K562 (cell line): ENCODE results near the gene YPEL2. TPM values are rescaled to one million over a fixed set of nuclear protein-coding genes. Genes with fewer than 3 reads are reported as not detected.

ENCODE experiments used
- ATAC-seq: fragments of 200-7000 bp; cut with Tn5 transposase; 3 replicates; pipeline ENCODE4 v1.9.1; 2020; ENCODE audit warnings: moderate library complexity
- BruUV-seq: library from RNA; stranded (reverse); fragments of 400-500 nt; replicated peaks from 2 replicates; lab custom pipeline; 2021; lab: Mats Ljungman, UMichigan
- CTCF ChIA-PET: fragments of 300-600 bp; formaldehyde crosslinking; extraction: SDS; loops from one replicate; lab custom pipeline; 2021; ENCODE audit warnings: low intra/inter-chr PET ratio; lab: Yijun Ruan, JAX
- POLR2A ChIA-PET: fragments of 300-600, 350-650 bp; sonication (Branson Sonifier 250); formaldehyde crosslinking; extraction: SDS; loops from one replicate; lab custom pipeline; 2021; ENCODE audit warnings: antibody characterized with exemption, inconsistent platforms; lab: Yijun Ruan, JAX
- DNase-seq, 4 experiments: peaks; one replicate each; pipeline versions ENCODE4 v3.0.0 to v3.0.0-alpha.2; 2011 to 2018; ENCODE audit warnings: low spot score in 3 of 4, mixed read lengths in 3 of 4; ENCODE audit errors: extremely low read depth in 1 of 4
- FAIRE-seq: peaks from 2 replicates; lab custom pipeline; 2011; peaks lifted over from hg19 to GRCh38; lab: Jason Lieb, UNC
- H2AFZ ChIP-seq: 2 replicates; pipeline ENCODE4 v1.6.0; 2011; ENCODE audit warnings: low read depth, low read length, control low read depth, inconsistent platforms
- H3K27ac ChIP-seq: fragments of 200-600 bp; 3 replicates; pipeline ENCODE4 v1.8.0; 2011; ENCODE audit warnings: low read depth, mild to moderate bottlenecking, control low read depth, inconsistent platforms, low read length, moderate library complexity, mixed read lengths; ENCODE audit errors: extremely low read depth
- H3K27me3 ChIP-seq, 2 experiments: fragments of 300-600 bp in 1 of 2; 2 replicates in 1 of 2; 3 replicates in 1 of 2; pipeline versions ENCODE4 v1.6.0 to v1.8.0; 2011; ENCODE audit warnings: inconsistent platforms in 2 of 2, low read length in 2 of 2, mild to moderate bottlenecking in 1 of 2, mixed read lengths in 1 of 2, moderate library complexity in 1 of 2; ENCODE audit not compliant: control insufficient read depth in 2 of 2, insufficient read depth in 2 of 2
- H3K36me3 ChIP-seq: fragments of 300-600 bp; 3 replicates; pipeline ENCODE4 v1.8.0; 2011; ENCODE audit warnings: mild to moderate bottlenecking, low read length, inconsistent platforms; ENCODE audit not compliant: control insufficient read depth, insufficient read depth
- H3K4me1 ChIP-seq, 2 experiments: fragments of 200-600 bp in 1 of 2; replicated peaks in 1 of 2; 2 replicates in 1 of 2; 3 replicates in 1 of 2; pipeline versions ENCODE4 v1.5.1 to v1.8.0; 2011; ENCODE audit warnings: inconsistent platforms in 2 of 2, low read length in 2 of 2, mild to moderate bottlenecking in 1 of 2, mixed read lengths in 1 of 2, moderate library complexity in 1 of 2; ENCODE audit not compliant: control insufficient read depth in 2 of 2, insufficient read depth in 2 of 2
- H3K4me2 ChIP-seq: 2 replicates; pipeline ENCODE4 v1.6.1; 2011; ENCODE audit warnings: low read length, control low read depth, inconsistent platforms, mixed read lengths; ENCODE audit not compliant: insufficient read depth
- H3K4me3 ChIP-seq: fragments of 200-600 bp; sonication (generic), shearing (Covaris generic); 2 replicates; pipeline ENCODE4 v1.5.1; 2016; ENCODE audit warnings: control low read depth, inconsistent platforms
- H3K79me2 ChIP-seq: fragments of 200-600 bp; 3 replicates; pipeline ENCODE4 v1.8.0; 2011; ENCODE audit warnings: low read length, inconsistent platforms; ENCODE audit not compliant: control insufficient read depth, insufficient read depth
- H3K9ac ChIP-seq, 2 experiments: 2 replicates each; pipeline versions ENCODE4 v1.6.0 to v1.6.1; 2011; ENCODE audit warnings: low read depth in 2 of 2, low read length in 2 of 2, control low read depth in 1 of 2, inconsistent platforms in 1 of 2, mild to moderate bottlenecking in 1 of 2, mixed read lengths in 1 of 2; ENCODE audit not compliant: insufficient read depth in 1 of 2
- H3K9me1 ChIP-seq: one replicate; pipeline ENCODE4 v1.6.0; 2011; ENCODE audit warnings: inconsistent platforms, mild to moderate bottlenecking, low read length, moderate library complexity; ENCODE audit not compliant: control insufficient read depth, insufficient read depth
- H3K9me3 ChIP-seq: replicated peaks from 2 replicates; pipeline ENCODE4 v1.5.1; 2011; ENCODE audit warnings: low read depth, low read length, inconsistent platforms; ENCODE audit not compliant: control insufficient read depth, insufficient read depth
- H4K20me1 ChIP-seq: replicated peaks from 2 replicates; pipeline ENCODE4 v1.6.1; 2011; ENCODE audit warnings: low read length, inconsistent platforms, mixed read lengths; ENCODE audit not compliant: control insufficient read depth, insufficient read depth
- ARID1B ChIP-seq: fragments of 450-650 bp; IDR thresholded peaks from 2 replicates; pipeline ENCODE4 v1.6.1; 2016; ENCODE audit warnings: antibody characterized with exemption, mild to moderate bottlenecking, inconsistent platforms
- ETS2 ChIP-seq: IDR thresholded peaks from 2 replicates; pipeline ENCODE4 v1.6.1; 2016; ENCODE audit warnings: borderline replicate concordance, missing genetic modification characterization, mild to moderate bottlenecking, moderate library complexity, missing compliant biosample characterization; ENCODE audit not compliant: poor library complexity, severe bottlenecking
- FOSL1 ChIP-seq: fragments of 200-800 bp; sonication (Bioruptor generic); conservative IDR thresholded peaks from 2 replicates; pipeline ENCODE4 v1.6.1; 2016; ENCODE audit warnings: missing genetic modification characterization, missing compliant biosample characterization
- HOXB6 ChIP-seq: fragments of 250-450 bp; sonication (Bioruptor Pico); IDR thresholded peaks from 2 replicates; pipeline ENCODE4 v1.5.1; 2022; ENCODE audit warnings: mild to moderate bottlenecking, borderline replicate concordance
- MEF2D ChIP-seq: conservative IDR thresholded peaks from 2 replicates; pipeline ENCODE4 v1.6.1; 2016; ENCODE audit warnings: low read depth, missing genetic modification characterization, missing compliant biosample characterization
- NR2C2 ChIP-seq, 2 experiments: fragments of 200-800 bp in 1 of 2; sonication (Bioruptor generic) in 1 of 2; sonication (generic) in 1 of 2; formaldehyde crosslinking in 1 of 2; IDR thresholded peaks; 2 replicates each; pipeline versions ENCODE4 v1.6.1 to v1.8.0; 2016 to 2022; ENCODE audit warnings: mild to moderate bottlenecking in 1 of 2, missing compliant biosample characterization in 1 of 2, missing genetic modification characterization in 1 of 2, missing genetic modification reagents in 1 of 2
- TAF9B ChIP-seq: fragments of 450-650 bp; IDR thresholded peaks from 2 replicates; pipeline ENCODE4 v1.6.1; 2018; ENCODE audit warnings: mild to moderate bottlenecking; ENCODE audit not compliant: partially characterized antibody
- ZNF224 ChIP-seq: sonication (generic); formaldehyde crosslinking; IDR thresholded peaks from 2 replicates; pipeline ENCODE4 v1.8.0; 2022; ENCODE audit warnings: mild to moderate bottlenecking, missing genetic modification reagents
- ZNF445 ChIP-seq: fragments of 250-450 bp; sonication (Bioruptor Pico); IDR thresholded peaks from 2 replicates; pipeline ENCODE4 v1.4.0; 2020; ENCODE audit warnings: low read depth, mild to moderate bottlenecking, moderate library complexity
- WGBS: fragments of 100-300 bp; shearing (Covaris generic); methylation state at CpG from one replicate; pipeline ENCODE4 v1.1.6; 2016; ENCODE audit warnings: low coverage, mixed read lengths; ENCODE audit not compliant: insufficient coverage; ENCODE audit errors: missing lambda C conversion rate; 5-methylcytosine and 5-hydroxymethylcytosine counted together
- in situ Hi-C: fragments of 300-500 bp; cut with MboI; formaldehyde crosslinking; loops from 4 replicates; pipeline ENCODE4 v1.15.0; 2018; ENCODE audit warnings: inconsistent platforms, mixed read lengths
- intact Hi-C: fragments of 100-400 bp; cut with micrococcal nuclease; formaldehyde crosslinking; loops from 2 replicates; pipeline ENCODE4 v1.14.2; 2022
- polyA plus RNA-seq, 8 experiments: library from polyadenylated mRNA; depleted of rRNA in 4 of 8; stranded (reverse) in 5 of 8; unstranded in 3 of 8; fragments of >200 nt; fragmentation: Nextera tagmentation in 2 of 8; fragmentation: Illumina TruSeq in 1 of 8; extraction: Ambion mirVana in 2 of 8; extraction: Trizol in 1 of 8; gene quantifications; 2 replicates each; pipeline versions ENCODE4 v1.2.1 to v1.2.3, GENCODE V29; 2011 to 2014; ENCODE audit warnings: inconsistent platforms in 1 of 8, missing spikeins in 1 of 8
- total RNA-seq, 7 experiments: library from RNA; depleted of rRNA in 6 of 7; stranded (reverse); fragments of >200 nt in 6 of 7; fragmentation: Illumina TruSeq in 2 of 7; extraction: Trizol in 2 of 7; gene quantifications; 2 replicates each; pipeline versions ENCODE4 v1.2.1 to v1.2.3, GENCODE V29; 2011 to 2021; ENCODE audit warnings: low replicate concordance in 1 of 7
- TF ChIP-seq, protein P1 (sequence below): fragments of 450-650 bp; IDR thresholded peaks from 2 replicates; pipeline ENCODE4 v1.6.1; 2016; ENCODE audit warnings: mild to moderate bottlenecking, moderate library complexity

Gene YPEL2
- total and polyA plus RNA-seq, 9 of the 15 experiments (the other 6 are each of a cell fraction or from before 2014, with no cell fraction given): 0.11 to 2.4 (median 0.47) TPM

DNA sequence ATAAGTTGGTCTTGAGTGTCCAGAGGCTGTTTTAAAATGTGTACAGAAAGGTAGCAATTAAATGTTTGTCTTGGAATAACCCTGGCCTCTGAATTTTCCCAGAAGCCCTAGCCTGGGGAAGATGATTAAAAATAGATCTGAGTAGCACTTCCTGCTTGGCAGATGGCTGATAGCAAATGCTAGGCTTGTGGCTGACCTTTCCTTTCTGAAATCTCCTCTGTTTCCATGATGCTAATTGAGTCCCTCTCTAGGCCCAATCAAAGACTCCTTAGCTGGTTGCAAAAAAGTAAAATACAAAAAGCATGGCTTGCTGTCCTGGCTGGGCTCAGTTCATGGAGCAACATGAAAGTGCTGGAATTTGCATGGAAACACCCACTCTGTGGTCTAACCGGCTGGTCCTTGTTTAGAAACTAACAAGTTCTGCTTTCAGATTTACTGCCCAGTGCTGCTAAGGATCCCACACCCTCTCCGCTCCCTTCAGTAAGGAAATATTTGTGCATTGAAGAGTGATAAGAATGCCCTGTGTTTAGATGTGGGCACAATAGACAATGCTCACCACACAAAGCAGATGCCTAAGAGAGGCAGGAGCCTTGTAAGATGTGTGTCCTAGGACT, 40.8 kb downstream of the YPEL2 start:
- peak; percentile 46 for FAIRE-seq
- POLR2A ChIA-PET: no interaction called here
- H3K4me1 ChIP-seq: peaks cover 0 to 23% of the 10 kb centered on the region in 2 experiments; a peak in 4 of 5 replicates
- no peak; the same call in 2 of the 3 replicates for ATAC-seq
- in situ Hi-C loops (no loop called here), intact Hi-C loops (no loop called here)
- H3K9ac ChIP-seq: no peak overlapping the region
- CTCF ChIA-PET: no interaction called here
- H3K9me3 ChIP-seq: no peaks in the 10 kb centered on the region
- no peaks in the 10 kb centered on the region for H3K36me3 ChIP-seq
- no peak overlapping the region for H3K27ac ChIP-seq
- no peaks in the 10 kb centered on the region for H3K9me1 ChIP-seq
- peak overlapping the region; percentile 20; the same call in 1 of the 2 replicates for H2AFZ ChIP-seq
- H3K79me2 ChIP-seq: no peaks in the 10 kb centered on the region
- 50% methylated on average over 2 of the region's 2 CpGs for WGBS
- no peaks in the 10 kb centered on the region for H3K27me3 ChIP-seq
- H3K4me3 ChIP-seq: no peak overlapping the region
- no peaks in the 10 kb centered on the region for H4K20me1 ChIP-seq
- no peak overlapping the region for H3K4me2 ChIP-seq
- no TSS peak for BruUV-seq
- peak in 1 of 4 experiments; percentile 17 for DNase-seq
- no peak for TF ChIP-seq ZNF224
- TF ChIP-seq, protein P1, sequence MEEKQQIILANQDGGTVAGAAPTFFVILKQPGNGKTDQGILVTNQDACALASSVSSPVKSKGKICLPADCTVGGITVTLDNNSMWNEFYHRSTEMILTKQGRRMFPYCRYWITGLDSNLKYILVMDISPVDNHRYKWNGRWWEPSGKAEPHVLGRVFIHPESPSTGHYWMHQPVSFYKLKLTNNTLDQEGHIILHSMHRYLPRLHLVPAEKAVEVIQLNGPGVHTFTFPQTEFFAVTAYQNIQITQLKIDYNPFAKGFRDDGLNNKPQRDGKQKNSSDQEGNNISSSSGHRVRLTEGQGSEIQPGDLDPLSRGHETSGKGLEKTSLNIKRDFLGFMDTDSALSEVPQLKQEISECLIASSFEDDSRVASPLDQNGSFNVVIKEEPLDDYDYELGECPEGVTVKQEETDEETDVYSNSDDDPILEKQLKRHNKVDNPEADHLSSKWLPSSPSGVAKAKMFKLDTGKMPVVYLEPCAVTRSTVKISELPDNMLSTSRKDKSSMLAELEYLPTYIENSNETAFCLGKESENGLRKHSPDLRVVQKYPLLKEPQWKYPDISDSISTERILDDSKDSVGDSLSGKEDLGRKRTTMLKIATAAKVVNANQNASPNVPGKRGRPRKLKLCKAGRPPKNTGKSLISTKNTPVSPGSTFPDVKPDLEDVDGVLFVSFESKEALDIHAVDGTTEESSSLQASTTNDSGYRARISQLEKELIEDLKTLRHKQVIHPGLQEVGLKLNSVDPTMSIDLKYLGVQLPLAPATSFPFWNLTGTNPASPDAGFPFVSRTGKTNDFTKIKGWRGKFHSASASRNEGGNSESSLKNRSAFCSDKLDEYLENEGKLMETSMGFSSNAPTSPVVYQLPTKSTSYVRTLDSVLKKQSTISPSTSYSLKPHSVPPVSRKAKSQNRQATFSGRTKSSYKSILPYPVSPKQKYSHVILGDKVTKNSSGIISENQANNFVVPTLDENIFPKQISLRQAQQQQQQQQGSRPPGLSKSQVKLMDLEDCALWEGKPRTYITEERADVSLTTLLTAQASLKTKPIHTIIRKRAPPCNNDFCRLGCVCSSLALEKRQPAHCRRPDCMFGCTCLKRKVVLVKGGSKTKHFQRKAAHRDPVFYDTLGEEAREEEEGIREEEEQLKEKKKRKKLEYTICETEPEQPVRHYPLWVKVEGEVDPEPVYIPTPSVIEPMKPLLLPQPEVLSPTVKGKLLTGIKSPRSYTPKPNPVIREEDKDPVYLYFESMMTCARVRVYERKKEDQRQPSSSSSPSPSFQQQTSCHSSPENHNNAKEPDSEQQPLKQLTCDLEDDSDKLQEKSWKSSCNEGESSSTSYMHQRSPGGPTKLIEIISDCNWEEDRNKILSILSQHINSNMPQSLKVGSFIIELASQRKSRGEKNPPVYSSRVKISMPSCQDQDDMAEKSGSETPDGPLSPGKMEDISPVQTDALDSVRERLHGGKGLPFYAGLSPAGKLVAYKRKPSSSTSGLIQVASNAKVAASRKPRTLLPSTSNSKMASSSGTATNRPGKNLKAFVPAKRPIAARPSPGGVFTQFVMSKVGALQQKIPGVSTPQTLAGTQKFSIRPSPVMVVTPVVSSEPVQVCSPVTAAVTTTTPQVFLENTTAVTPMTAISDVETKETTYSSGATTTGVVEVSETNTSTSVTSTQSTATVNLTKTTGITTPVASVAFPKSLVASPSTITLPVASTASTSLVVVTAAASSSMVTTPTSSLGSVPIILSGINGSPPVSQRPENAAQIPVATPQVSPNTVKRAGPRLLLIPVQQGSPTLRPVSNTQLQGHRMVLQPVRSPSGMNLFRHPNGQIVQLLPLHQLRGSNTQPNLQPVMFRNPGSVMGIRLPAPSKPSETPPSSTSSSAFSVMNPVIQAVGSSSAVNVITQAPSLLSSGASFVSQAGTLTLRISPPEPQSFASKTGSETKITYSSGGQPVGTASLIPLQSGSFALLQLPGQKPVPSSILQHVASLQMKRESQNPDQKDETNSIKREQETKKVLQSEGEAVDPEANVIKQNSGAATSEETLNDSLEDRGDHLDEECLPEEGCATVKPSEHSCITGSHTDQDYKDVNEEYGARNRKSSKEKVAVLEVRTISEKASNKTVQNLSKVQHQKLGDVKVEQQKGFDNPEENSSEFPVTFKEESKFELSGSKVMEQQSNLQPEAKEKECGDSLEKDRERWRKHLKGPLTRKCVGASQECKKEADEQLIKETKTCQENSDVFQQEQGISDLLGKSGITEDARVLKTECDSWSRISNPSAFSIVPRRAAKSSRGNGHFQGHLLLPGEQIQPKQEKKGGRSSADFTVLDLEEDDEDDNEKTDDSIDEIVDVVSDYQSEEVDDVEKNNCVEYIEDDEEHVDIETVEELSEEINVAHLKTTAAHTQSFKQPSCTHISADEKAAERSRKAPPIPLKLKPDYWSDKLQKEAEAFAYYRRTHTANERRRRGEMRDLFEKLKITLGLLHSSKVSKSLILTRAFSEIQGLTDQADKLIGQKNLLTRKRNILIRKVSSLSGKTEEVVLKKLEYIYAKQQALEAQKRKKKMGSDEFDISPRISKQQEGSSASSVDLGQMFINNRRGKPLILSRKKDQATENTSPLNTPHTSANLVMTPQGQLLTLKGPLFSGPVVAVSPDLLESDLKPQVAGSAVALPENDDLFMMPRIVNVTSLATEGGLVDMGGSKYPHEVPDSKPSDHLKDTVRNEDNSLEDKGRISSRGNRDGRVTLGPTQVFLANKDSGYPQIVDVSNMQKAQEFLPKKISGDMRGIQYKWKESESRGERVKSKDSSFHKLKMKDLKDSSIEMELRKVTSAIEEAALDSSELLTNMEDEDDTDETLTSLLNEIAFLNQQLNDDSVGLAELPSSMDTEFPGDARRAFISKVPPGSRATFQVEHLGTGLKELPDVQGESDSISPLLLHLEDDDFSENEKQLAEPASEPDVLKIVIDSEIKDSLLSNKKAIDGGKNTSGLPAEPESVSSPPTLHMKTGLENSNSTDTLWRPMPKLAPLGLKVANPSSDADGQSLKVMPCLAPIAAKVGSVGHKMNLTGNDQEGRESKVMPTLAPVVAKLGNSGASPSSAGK: no peak
- no peak for TF ChIP-seq HOXB6 (CRISPR knock-in tag)
- peak; percentile 83 for TF ChIP-seq MEF2D (tag)
- no peak for TF ChIP-seq ZNF445
- no peak for TF ChIP-seq TAF9B
- peak; percentile 25; the same call in 1 of the 2 replicates for TF ChIP-seq FOSL1 (tag)
- no peak for TF ChIP-seq ARID1B
- TF ChIP-seq ETS2 (tag): no peak
- TF ChIP-seq NR2C2 (CRISPR knock-in tag; IDR thresholded peaks at IDR 0.05): no peak
- peak; percentile 66; the same call in 1 of the 2 replicates for TF ChIP-seq NR2C2 (tag; IDR thresholded peaks at IDR 0.05)
